ENCODE measurements around the gene DESI1. TPM values are rescaled to one million over a fixed set of nuclear protein-coding genes. Genes with fewer than 3 reads are reported as not detected.
A peak's percentile ranks its signal among the peaks of the same experiment; 100 is the strongest.

DESI1 gene
- total RNA-seq, 1 donor from 2014 or later = 37.4 TPM

DNA sequence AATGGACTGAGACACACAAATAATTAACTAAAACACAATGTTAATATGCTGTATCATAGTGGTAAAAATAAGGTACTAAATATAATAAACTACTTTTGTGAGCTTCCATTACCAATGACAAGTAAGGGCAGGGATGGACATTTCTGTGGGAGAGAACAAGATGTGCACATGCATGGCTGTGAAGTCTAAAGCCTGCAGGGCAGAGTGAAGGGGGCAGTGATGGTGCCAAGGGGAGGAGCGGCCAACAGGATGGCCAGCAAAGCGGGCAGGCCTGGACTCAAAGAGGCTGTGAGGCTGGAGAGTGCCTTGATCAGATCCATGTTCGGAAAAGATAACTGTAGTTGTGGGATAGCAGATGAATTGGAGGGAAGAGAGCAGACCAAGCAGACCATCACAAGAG, 12.5 kb downstream of the DESI1 start:
- Mint-ChIP-seq H3K36me3 (ENCODE audit: insufficient read depth) (peaks cover 7% of the 10 kb centered on the region), H3K27me3 (no peaks in the 10 kb centered on the region), H3K27ac (no peak overlapping the region), H3K4me1 (ENCODE audit: low read depth) (no peaks in the 10 kb centered on the region), H3K9me3 (ENCODE audit: low read depth) (no peaks in the 10 kb centered on the region), H3K4me3 (ENCODE audit: low read depth) (no peak overlapping the region)
- no peak for DNase-seq (ENCODE audit: low spot score, unreplicated experiment)
- TF ChIP-seq, protein P1, sequence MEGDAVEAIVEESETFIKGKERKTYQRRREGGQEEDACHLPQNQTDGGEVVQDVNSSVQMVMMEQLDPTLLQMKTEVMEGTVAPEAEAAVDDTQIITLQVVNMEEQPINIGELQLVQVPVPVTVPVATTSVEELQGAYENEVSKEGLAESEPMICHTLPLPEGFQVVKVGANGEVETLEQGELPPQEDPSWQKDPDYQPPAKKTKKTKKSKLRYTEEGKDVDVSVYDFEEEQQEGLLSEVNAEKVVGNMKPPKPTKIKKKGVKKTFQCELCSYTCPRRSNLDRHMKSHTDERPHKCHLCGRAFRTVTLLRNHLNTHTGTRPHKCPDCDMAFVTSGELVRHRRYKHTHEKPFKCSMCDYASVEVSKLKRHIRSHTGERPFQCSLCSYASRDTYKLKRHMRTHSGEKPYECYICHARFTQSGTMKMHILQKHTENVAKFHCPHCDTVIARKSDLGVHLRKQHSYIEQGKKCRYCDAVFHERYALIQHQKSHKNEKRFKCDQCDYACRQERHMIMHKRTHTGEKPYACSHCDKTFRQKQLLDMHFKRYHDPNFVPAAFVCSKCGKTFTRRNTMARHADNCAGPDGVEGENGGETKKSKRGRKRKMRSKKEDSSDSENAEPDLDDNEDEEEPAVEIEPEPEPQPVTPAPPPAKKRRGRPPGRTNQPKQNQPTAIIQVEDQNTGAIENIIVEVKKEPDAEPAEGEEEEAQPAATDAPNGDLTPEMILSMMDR (IDR thresholded peaks at IDR 0.05; ENCODE audit: unreplicated experiment) = no peak

DNA sequence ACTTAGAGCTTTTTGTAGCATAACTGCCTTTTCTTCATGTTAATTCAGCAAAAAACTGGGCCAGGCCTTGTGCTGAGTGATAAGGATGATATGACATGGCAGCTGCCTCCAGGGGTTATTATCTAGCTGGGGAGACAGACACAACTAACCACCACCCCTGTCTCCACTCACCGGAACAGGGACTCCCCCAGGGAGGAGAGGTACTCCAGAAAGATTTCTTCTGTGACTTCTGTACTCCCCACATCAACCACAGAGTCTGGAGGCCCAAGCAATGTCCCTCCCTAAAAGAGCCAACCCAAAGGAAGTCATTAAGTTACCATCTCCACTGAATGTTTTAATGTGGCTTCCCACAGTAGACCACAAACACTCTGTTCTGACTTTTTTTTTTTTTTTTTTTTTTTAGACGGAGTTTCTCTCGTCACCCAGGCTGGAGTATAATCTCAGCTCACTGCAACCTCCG, 16.9 kb downstream of the DESI1 start:
- H3K9me3 Mint-ChIP-seq (ENCODE audit: low read depth) = no peaks in the 10 kb centered on the region
- no peaks in the 10 kb centered on the region for H3K27me3 Mint-ChIP-seq
- TF ChIP-seq, protein P1 (IDR thresholded peaks at IDR 0.05; ENCODE audit: unreplicated experiment) = no peak
- H3K4me3 Mint-ChIP-seq (ENCODE audit: low read depth) = no peak overlapping the region
- DNase-seq (ENCODE audit: low spot score, unreplicated experiment) = no peak
- H3K4me1 Mint-ChIP-seq (ENCODE audit: low read depth) = no peaks in the 10 kb centered on the region
- H3K27ac Mint-ChIP-seq = no peak overlapping the region
- H3K36me3 Mint-ChIP-seq (ENCODE audit: insufficient read depth) = peaks cover 11% of the 10 kb centered on the region

DNA sequence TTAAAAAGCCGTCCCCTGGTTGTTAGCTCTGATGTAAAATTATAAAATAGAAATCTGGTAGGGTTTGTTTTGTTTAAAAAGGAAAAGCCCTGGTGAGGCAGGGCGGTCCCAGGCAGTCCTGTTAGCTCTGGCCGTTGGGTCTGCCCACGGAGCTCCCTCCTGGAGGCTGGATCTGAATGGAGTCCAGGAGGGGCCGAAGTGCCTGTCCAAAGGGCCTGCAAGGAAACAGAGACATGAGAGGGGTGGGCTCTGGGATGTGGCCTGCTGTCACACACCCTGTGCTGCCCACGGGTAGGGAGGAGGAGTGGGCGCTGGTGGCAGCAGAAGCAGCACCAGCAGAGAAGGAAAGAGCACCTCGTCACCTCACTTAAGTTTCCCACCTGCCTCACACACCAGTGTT, 19.9 kb downstream of the DESI1 start:
- peaks cover 9% of the 10 kb centered on the region for H3K36me3 Mint-ChIP-seq (ENCODE audit: insufficient read depth)
- no peak overlapping the region for H3K4me3 Mint-ChIP-seq (ENCODE audit: low read depth)
- TF ChIP-seq, protein P1 (IDR thresholded peaks at IDR 0.05; ENCODE audit: unreplicated experiment) = no peak
- DNase-seq (ENCODE audit: low spot score, unreplicated experiment) = no peak
- H3K4me1 Mint-ChIP-seq (ENCODE audit: low read depth) = no peaks in the 10 kb centered on the region
- no peak overlapping the region for H3K27ac Mint-ChIP-seq
- H3K9me3 Mint-ChIP-seq (ENCODE audit: low read depth) = no peaks in the 10 kb centered on the region
- no peaks in the 10 kb centered on the region for H3K27me3 Mint-ChIP-seq

DNA sequence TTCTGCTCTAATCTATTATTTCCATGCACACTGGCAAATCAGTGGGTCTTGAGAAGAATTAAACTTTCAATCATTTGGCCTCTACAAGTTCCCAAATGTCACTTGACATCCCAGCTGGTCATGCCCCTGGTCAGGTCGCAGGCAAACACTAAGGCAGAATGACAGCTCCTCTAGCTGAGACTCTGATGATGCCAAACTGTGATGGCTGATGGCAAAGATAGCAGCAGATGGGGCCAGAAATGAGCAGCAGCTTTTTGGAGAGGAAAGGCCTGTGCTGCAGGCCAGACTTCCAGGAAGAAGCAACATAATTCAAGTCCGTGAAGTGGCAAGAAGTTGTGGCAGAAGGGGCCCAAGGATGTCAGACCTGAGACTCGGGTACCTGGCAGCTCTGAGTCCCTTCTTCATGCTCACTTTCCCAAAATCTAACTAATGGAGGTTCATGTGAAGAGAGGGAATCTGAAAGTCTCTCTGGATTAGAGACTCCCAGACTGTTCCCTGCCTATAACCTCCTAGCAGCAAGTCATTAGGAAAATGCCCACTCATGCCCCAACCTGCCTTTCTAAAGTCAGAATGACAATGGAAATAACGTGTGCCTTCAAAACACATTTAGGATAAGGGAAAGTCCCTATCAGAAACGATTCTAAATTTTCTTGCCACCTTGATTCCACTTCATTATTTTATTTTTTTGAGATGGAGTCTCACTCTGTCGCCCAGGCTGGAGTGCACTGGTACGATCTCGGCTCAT, 21.8 kb downstream of the DESI1 start:
- Mint-ChIP-seq H3K27ac (no peak overlapping the region), H3K4me1 (ENCODE audit: low read depth) (no peaks in the 10 kb centered on the region), H3K27me3 (no peaks in the 10 kb centered on the region), H3K4me3 (ENCODE audit: low read depth) (no peak overlapping the region), H3K36me3 (ENCODE audit: insufficient read depth) (peaks cover 5% of the 10 kb centered on the region), H3K9me3 (ENCODE audit: low read depth) (no peaks in the 10 kb centered on the region)
- TF ChIP-seq, protein P1 (IDR thresholded peaks at IDR 0.05; ENCODE audit: unreplicated experiment) = no peak
- DNase-seq (ENCODE audit: low spot score, unreplicated experiment) = no peak

DNA sequence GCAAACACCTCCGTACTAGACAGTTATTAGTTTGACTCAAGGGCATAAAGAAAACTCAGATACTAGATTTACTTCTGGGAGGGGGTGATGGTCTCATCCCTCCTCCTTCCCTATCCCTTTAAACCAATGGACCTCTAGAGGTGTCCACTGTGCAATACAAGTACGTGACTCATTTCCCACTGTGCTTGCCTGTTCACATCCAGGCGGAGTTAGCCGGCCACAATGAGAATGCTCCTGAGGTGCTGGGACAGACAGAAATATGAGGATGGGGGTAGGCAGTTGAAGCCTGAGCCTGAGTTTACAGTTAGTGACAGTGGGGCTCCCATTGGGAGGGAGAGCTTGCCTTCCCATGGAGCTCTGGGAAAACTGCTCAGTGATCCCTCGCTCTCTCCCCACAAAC, 22.8 kb downstream of the DESI1 start:
- no peaks in the 10 kb centered on the region for H3K27me3 Mint-ChIP-seq
- no peak overlapping the region for H3K4me3 Mint-ChIP-seq (ENCODE audit: low read depth)
- no peaks in the 10 kb centered on the region for H3K9me3 Mint-ChIP-seq (ENCODE audit: low read depth)
- H3K27ac Mint-ChIP-seq = peak overlapping the region; percentile 30
- DNase-seq (ENCODE audit: low spot score, unreplicated experiment) = no peak
- TF ChIP-seq, protein P1 (IDR thresholded peaks at IDR 0.05; ENCODE audit: unreplicated experiment) = no peak
- H3K36me3 Mint-ChIP-seq (ENCODE audit: insufficient read depth) = peaks cover 5% of the 10 kb centered on the region
- H3K4me1 Mint-ChIP-seq (ENCODE audit: low read depth) = no peaks in the 10 kb centered on the region

Measured in progenitor cell of endocrine pancreas (in vitro differentiated cells).